IMR-90 (cell line): ENCODE data around the gene RAPGEF3. TPM values are rescaled to one million over a fixed set of nuclear protein-coding genes. Genes with fewer than 3 reads are reported as not detected.

Experiments
- ATAC-seq: fragments of 200-7000 bp; cut with Tn5 transposase; 2 replicates; pipeline ENCODE4 v1.9.1; 2020; ENCODE audit warnings: low read depth, mild to moderate bottlenecking, moderate library complexity
- BruUV-seq: library from RNA; stranded (reverse); fragments of 400-500 nt; replicated peaks from 2 replicates; lab custom pipeline; 2021; lab: Mats Ljungman, UMichigan
- CTCF ChIA-PET: fragments of 300-600 bp; formaldehyde crosslinking; extraction: SDS; loops from one replicate; lab custom pipeline; 2021; ENCODE audit warnings: antibody characterized with exemption; lab: Yijun Ruan, JAX
- POLR2A ChIA-PET: fragments of 300-600 bp; sonication (Branson Sonifier 250); formaldehyde crosslinking; loops from one replicate; lab custom pipeline; 2022; ENCODE audit warnings: antibody characterized with exemption; ENCODE audit not compliant: unreplicated experiment; lab: Charles Lee
- DNase-seq: peaks from one replicate; pipeline ENCODE4 v3.0.0; 2013
- H2AFZ ChIP-seq: replicated peaks from 2 replicates; pipeline ENCODE3; 2013; ENCODE audit warnings: low read length, mild to moderate bottlenecking; ENCODE audit not compliant: poor library complexity
- H2AK5ac ChIP-seq: 2 replicates; pipeline ENCODE4 v1.6.1; 2013; ENCODE audit warnings: low read depth, low read length, inconsistent platforms
- H2AK9ac ChIP-seq: replicated peaks from 2 replicates; pipeline ENCODE3; 2013; ENCODE audit warnings: mild to moderate bottlenecking, low read depth, low read length, moderate library complexity; ENCODE audit not compliant: poor library complexity
- H2BK120ac ChIP-seq: 2 replicates; pipeline ENCODE4 v1.6.1; 2013; ENCODE audit warnings: low read depth, low read length, inconsistent platforms
- H2BK15ac ChIP-seq: 3 replicates; pipeline ENCODE4 v1.6.1; 2013; ENCODE audit warnings: low read depth, low read length, inconsistent platforms
- H2BK20ac ChIP-seq: 2 replicates; pipeline ENCODE4 v1.6.1; 2013; ENCODE audit warnings: low read depth, mild to moderate bottlenecking, inconsistent platforms, low read length, moderate library complexity
- H2BK5ac ChIP-seq: 2 replicates; pipeline ENCODE4 v1.6.1; 2013; ENCODE audit warnings: mild to moderate bottlenecking, low read depth, low read length, inconsistent platforms; ENCODE audit not compliant: poor library complexity, severe bottlenecking
- H3K14ac ChIP-seq: replicated peaks from 2 replicates; pipeline ENCODE4 v1.6.1; 2013; ENCODE audit warnings: low read depth, low read length, inconsistent platforms
- H3K18ac ChIP-seq: 2 replicates; pipeline ENCODE4 v1.6.1; 2013; ENCODE audit warnings: low read depth, low read length, control low read depth
- H3K23ac ChIP-seq: 2 replicates; pipeline ENCODE4 v1.6.1; 2013; ENCODE audit warnings: low read depth, low read length, inconsistent platforms
- H3K27ac ChIP-seq: 2 replicates; pipeline ENCODE4 v1.5.1; 2013; ENCODE audit warnings: mild to moderate bottlenecking, control low read depth, low read length; ENCODE audit not compliant: insufficient read depth
- H3K27me3 ChIP-seq: 2 replicates; pipeline ENCODE4 v1.6.1; 2013; ENCODE audit warnings: low read length; ENCODE audit not compliant: control insufficient read depth, insufficient read depth
- H3K36me3 ChIP-seq: 2 replicates; pipeline ENCODE4 v1.6.1; 2013; ENCODE audit warnings: low read length, mixed read lengths; ENCODE audit not compliant: control insufficient read depth, insufficient read depth
- H3K4ac ChIP-seq: 2 replicates; pipeline ENCODE4 v1.6.1; 2013; ENCODE audit warnings: low read depth, low read length, inconsistent platforms
- H3K4me1 ChIP-seq: 2 replicates; pipeline ENCODE4 v1.6.1; 2013; ENCODE audit warnings: low read length, mixed read lengths; ENCODE audit not compliant: control insufficient read depth, insufficient read depth
- H3K4me2 ChIP-seq: 2 replicates; pipeline ENCODE4 v1.6.1; 2013; ENCODE audit warnings: low read depth, mild to moderate bottlenecking, control low read depth, low read length, moderate library complexity
- H3K4me3 ChIP-seq: 2 replicates; pipeline ENCODE4 v1.5.1; 2013; ENCODE audit warnings: low read depth, mild to moderate bottlenecking, control low read depth, low read length, moderate library complexity; ENCODE audit not compliant: insufficient read depth
- H3K56ac ChIP-seq: 2 replicates; pipeline ENCODE4 v1.6.1; 2013; ENCODE audit warnings: low read length, inconsistent platforms; ENCODE audit not compliant: insufficient read depth; ENCODE audit errors: extremely low read depth
- H3K79me1 ChIP-seq, 2 experiments: 2 replicates each; pipeline ENCODE4 v1.6.1; 2013; ENCODE audit warnings: low read length in 2 of 2, inconsistent platforms in 1 of 2, low read depth in 1 of 2
- H3K9ac ChIP-seq: 2 replicates; pipeline ENCODE4 v1.6.1; 2013; ENCODE audit warnings: low read depth, low read length, control low read depth
- H3K9me1 ChIP-seq: 2 replicates; pipeline ENCODE4 v1.6.1; 2013; ENCODE audit warnings: low read length, inconsistent platforms; ENCODE audit not compliant: insufficient read depth
- H3K9me3 ChIP-seq: 2 replicates; pipeline ENCODE4 v1.6.1; 2013; ENCODE audit warnings: low read length; ENCODE audit not compliant: control insufficient read depth, insufficient read depth
- H4K20me1 ChIP-seq: 2 replicates; pipeline ENCODE4 v1.6.1; 2013; ENCODE audit warnings: low read length, inconsistent platforms; ENCODE audit not compliant: insufficient read depth
- H4K5ac ChIP-seq: 2 replicates; pipeline ENCODE4 v1.6.1; 2013; ENCODE audit warnings: mild to moderate bottlenecking, low read depth, low read length, control low read depth
- H4K8ac ChIP-seq, 2 experiments: 2 replicates each; pipeline ENCODE4 v1.6.1; 2013; ENCODE audit warnings: low read depth in 2 of 2, low read length in 2 of 2, control low read depth in 1 of 2, inconsistent platforms in 1 of 2
- H4K91ac ChIP-seq: 2 replicates; pipeline ENCODE4 v1.6.1; 2013; ENCODE audit warnings: low read depth, low read length, inconsistent platforms; ENCODE audit not compliant: insufficient read depth
- CEBPB ChIP-seq: IDR thresholded peaks from 2 replicates; pipeline ENCODE4 v1.6.1; 2012; ENCODE audit warnings: low read depth, low read length, improper control_type of control experiment
- FOS ChIP-seq: fragments of 150-350 bp; IDR thresholded peaks from 2 replicates; pipeline ENCODE4 v1.6.1; 2016; ENCODE audit warnings: low read depth, low read length
- MAFK ChIP-seq: IDR thresholded peaks from 2 replicates; pipeline ENCODE4 v1.6.1; 2012; ENCODE audit warnings: low read depth, low read length, improper control_type of control experiment
- NFE2L2 ChIP-seq: fragments of 150-350 bp; IDR thresholded peaks from 2 replicates; pipeline ENCODE4 v1.6.1; 2016; ENCODE audit warnings: low read depth, mild to moderate bottlenecking, low read length
- RCOR1 ChIP-seq: IDR thresholded peaks from 2 replicates; pipeline ENCODE4 v1.6.1; 2012; ENCODE audit warnings: mild to moderate bottlenecking, low read length, improper control_type of control experiment; ENCODE audit not compliant: insufficient replicate concordance
- WGBS, 2 experiments: methylation state at CpG; one replicate each; pipeline versions ENCODE4 v1.1.5 to v1.1.7; 2013; ENCODE audit warnings: missing lambda C conversion rate in 2 of 2; ENCODE audit not compliant: insufficient read length in 1 of 2; ENCODE audit errors: extremely low coverage in 2 of 2; 5-methylcytosine and 5-hydroxymethylcytosine counted together
- dilution Hi-C: fragments of 300-500 bp; cut with HindIII; formaldehyde crosslinking; loops from one replicate; pipeline ENCODE4 v1.14.3; 2018; ENCODE audit warnings: low sequenced_read_pairs; ENCODE audit not compliant: unreplicated experiment
- in situ Hi-C: fragments of 300-500 bp; cut with MboI; formaldehyde crosslinking; loops from 3 replicates; pipeline ENCODE4 v1.14.3; 2019; ENCODE audit warnings: low sequenced_read_pairs, inconsistent platforms, mixed read lengths
- intact Hi-C: fragments of 100-400 bp; cut with micrococcal nuclease; formaldehyde crosslinking; loops from 2 replicates; pipeline ENCODE4 v1.10.0; 2022
- polyA plus RNA-seq, 3 experiments: library from polyadenylated mRNA; depleted of rRNA; stranded (reverse); fragments of >200 nt; gene quantifications; 2 replicates each; pipeline ENCODE4 v1.2.3, GENCODE V29; 2012; ENCODE audit warnings: low replicate concordance in 1 of 3
- total RNA-seq: library from RNA; depleted of rRNA; stranded (reverse); fragments of >200 nt; gene quantifications from 2 replicates; pipeline ENCODE4 v1.2.3, GENCODE V29; 2012
- TF ChIP-seq, protein P1 (sequence below): fragments of 150-350 bp; IDR thresholded peaks from 2 replicates; pipeline ENCODE4 v1.6.1; 2016; ENCODE audit warnings: low read depth, mild to moderate bottlenecking, low read length, moderate library complexity, borderline replicate concordance

RAPGEF3 gene
- total and polyA plus RNA-seq, 2 of the 4 experiments (the other 2 are of a cell fraction): 1.3 to 2.0 TPM

DNA sequence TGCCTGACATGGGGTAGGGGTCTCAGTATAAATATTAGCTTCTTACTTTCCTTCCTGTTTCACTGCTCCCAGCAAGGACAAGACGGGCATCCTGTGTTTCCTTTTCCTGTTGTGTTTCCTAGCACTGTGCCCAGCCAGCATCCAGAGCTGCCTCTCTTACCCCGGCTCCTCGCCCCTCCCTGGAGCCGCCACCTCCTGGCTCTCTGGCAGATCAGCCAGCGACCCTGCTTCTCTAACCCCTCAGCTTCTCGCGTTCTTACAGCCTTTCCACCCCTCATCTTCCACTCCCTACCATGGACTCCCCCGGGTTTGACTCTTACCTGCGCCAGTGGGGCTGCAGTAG, 43.2 kb upstream of the RAPGEF3 start:
- Histone ChIP-seq H3K4me3 (no peak overlapping the region), H3K9me3 (no peaks in the 10 kb centered on the region), H4K5ac (no peak overlapping the region), H3K27ac (no peak overlapping the region), H3K79me1 (peaks cover 26 to 85% of the 10 kb centered on the region in 2 experiments), H3K4me1 (peaks cover 37% of the 10 kb centered on the region), H4K20me1 (peaks cover 92% of the 10 kb centered on the region), H3K18ac (no peak overlapping the region), H2BK120ac (no peak overlapping the region), H2AK9ac (no peak overlapping the region), H3K56ac (no peak overlapping the region), H3K27me3 (no peaks in the 10 kb centered on the region), H4K91ac (no peak overlapping the region), H2BK20ac (no peak overlapping the region), H3K36me3 (peaks cover 39% of the 10 kb centered on the region), H3K14ac (no peak overlapping the region), H3K4me2 (no peak overlapping the region), H2AFZ (no peak overlapping the region), H2AK5ac (0 out of 2 replicates have a peak overlapping the region, but pooled peaks have one; percentile 5), H4K8ac (no peak overlapping the region), H2BK15ac (no peak overlapping the region), H2BK5ac (no peak overlapping the region), H3K23ac (no peak overlapping the region), H3K4ac (no peak overlapping the region), H3K9ac (no peak overlapping the region), H3K9me1 (peaks cover 22% of the 10 kb centered on the region)
- dilution Hi-C loops: no loop called here
- CTCF ChIA-PET: interaction anchor here (1.7 kb wide), 1 partner anchor 37 kb away, joined by 4 read pairs; no protein-coding TSS in a partner anchor
- intact Hi-C loops: no loop called here
- no TSS peak for BruUV-seq
- ATAC-seq (no peak), DNase-seq (no peak)
- POLR2A ChIA-PET: no interaction called here
- WGBS, 2 experiments: 80% methylated on average over 2 of the region's 9 CpGs; no CpG with 5 or more reads in 1 of the 2 experiments
- TF ChIP-seq RCOR1 (no peak), FOS (no peak), NFE2L2 (no peak), MAFK (no peak), CEBPB (no peak)
- TF ChIP-seq, protein P1, sequence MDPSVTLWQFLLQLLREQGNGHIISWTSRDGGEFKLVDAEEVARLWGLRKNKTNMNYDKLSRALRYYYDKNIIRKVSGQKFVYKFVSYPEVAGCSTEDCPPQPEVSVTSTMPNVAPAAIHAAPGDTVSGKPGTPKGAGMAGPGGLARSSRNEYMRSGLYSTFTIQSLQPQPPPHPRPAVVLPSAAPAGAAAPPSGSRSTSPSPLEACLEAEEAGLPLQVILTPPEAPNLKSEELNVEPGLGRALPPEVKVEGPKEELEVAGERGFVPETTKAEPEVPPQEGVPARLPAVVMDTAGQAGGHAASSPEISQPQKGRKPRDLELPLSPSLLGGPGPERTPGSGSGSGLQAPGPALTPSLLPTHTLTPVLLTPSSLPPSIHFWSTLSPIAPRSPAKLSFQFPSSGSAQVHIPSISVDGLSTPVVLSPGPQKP: no peak
- in situ Hi-C loops: no loop called here
